T47D (cell line): ENCODE measurements around the gene CLIP4.

Experiments
- DNase-seq, 2 experiments: peaks; one replicate each; pipeline versions ENCODE4 v3.0.0 to v3.0.0-alpha.2; 2011 to 2012; ENCODE audit warnings: low read depth in 1 of 2, low spot score in 1 of 2
- JUND ChIP-seq: IDR thresholded peaks from 2 replicates; pipeline ENCODE4 v1.6.1; 2012; ENCODE audit warnings: low read depth
- in situ Hi-C: cut with HindIII; loops from 2 replicates; pipeline ENCODE4 v1.10.0; 2016; ENCODE audit warnings: low sequenced_read_pairs, low pct_unique_long_range_greater_than_20kb

The CLIP4 gene

DNA sequence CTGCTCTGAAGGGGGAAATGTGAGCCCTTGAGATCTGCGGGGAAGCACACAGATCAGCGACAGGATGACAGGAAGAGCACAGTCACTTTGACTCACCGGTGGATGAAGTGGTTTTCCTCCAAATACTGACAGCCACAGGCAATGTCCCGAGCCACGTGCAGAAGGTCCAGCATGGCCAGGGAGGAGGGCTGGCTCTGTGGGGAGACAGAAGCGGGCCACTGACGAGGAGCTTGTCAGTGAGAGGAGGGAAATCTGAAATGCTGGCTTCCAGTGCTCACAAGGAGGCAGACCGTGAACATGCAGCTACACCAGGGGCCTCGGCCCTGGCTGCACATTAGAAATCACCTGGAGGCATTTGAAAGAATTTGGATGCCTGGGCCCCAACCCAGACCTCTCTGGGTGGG, 98.7 kb downstream of the CLIP4 start:
- in situ Hi-C loops: no loop called here
- no peak for DNase-seq
- TF ChIP-seq JUND: no peak

DNA sequence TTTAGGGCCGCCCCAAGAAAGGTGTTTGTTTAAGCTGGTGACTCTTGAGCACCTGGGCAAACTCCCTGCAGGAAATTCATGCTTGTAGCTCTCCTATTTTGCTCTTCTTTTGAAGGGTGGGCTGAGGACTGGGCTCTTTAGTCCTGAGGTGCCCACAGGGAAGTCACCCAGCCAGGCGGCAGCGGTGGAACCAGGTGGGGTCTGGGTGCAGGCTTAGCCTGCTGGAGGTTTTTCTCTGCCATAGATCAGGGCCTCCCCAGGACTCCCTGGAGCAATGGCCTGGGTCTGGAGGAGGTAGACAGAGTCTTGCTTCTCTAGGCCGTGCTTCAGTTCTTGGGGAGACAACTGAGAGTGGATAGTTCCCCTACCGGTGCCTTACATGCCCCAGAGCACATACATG, 99.9 kb downstream of the CLIP4 start:
- in situ Hi-C loops: no loop called here
- no peak for DNase-seq
- TF ChIP-seq JUND: no peak

DNA sequence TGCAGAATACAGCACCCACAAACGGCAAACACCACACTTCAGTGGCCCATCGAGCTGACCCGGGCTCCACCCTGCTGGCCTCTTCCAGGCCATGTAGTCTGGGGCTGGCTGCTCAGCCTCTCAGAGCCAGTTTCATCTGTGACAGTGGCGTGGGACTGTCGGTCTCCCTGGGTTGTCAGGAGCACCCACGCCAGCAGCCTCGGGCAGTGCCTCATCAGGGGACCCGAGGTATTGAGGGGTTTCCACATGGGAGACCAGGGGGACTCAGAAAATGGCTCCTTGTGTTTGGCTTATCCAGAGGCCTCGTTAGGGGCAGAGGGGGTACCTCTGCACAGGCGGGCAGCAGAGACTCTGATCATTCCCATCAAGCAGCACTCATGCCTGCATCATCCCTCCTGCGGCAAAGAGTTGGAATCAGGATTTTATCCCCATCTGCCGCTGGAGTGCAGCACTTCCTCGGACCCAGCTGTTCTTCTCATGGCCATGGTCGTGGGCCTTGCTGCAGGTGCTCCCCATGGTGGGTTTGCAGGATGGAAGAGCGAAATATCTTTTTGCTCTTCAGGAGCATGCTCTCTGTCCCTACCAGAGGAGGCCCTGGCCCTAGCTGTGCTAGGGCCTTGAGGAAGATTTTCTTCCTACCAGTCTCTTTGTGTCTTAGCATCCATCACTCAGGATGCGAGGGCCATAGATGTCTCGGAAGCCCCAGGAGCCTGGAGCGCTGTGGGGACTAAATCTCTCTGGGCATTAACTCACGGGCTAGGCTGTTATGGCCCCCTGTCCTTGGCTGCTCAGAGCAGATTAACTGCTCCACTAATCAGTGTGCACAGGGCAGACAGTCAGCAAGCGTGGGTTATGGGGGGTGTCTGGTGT, 100.8 kb downstream of the CLIP4 start:
- TF ChIP-seq JUND: no peak
- in situ Hi-C loops: no loop called here
- DNase-seq: no peak

DNA sequence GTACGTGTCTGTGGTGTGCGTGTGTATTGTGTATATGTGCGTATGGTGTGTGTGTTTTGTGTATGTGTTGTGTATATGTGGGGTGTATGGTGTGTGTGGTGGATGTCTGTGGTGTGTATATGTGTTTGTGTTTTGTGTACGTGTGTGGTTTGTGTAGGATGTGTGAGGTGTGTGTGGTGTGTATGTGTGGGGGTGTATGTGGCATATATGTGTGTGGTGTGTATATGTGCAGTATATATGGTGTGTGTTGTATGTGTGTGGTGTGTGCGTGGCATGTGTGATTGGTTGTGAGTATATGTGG, 101.3 kb downstream of the CLIP4 start:
- DNase-seq: no peak
- in situ Hi-C loops: no loop called here
- TF ChIP-seq JUND: no peak

DNA sequence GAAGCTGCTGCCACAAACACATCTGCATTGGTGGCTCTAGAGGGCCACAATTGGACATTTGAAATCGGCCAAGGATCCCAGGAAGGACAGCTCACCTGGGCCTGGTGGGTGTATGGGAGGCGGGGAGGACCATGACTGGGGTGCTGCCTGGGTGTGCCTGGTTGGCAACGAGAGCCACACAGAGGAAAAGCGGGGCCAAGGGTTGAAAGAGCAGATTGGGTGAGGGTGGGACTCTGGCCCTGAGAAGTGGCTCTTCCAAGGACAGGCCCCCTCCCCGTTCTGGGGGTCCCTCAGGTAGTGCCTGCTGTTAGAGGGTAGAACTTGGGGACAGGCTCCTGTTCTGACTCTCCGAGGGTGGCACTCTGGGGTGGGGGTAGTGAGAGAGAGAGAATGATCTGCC, 102.9 kb downstream of the CLIP4 start:
- no peak for DNase-seq
- in situ Hi-C loops: no loop called here
- no peak for TF ChIP-seq JUND

- in situ Hi-C loops: no loop called here
- no peak for TF ChIP-seq JUND
- no peak for DNase-seq
Measured at GRCh38 chr2:29218550-29219125, 103.4 kb downstream of the CLIP4 start.

DNA sequence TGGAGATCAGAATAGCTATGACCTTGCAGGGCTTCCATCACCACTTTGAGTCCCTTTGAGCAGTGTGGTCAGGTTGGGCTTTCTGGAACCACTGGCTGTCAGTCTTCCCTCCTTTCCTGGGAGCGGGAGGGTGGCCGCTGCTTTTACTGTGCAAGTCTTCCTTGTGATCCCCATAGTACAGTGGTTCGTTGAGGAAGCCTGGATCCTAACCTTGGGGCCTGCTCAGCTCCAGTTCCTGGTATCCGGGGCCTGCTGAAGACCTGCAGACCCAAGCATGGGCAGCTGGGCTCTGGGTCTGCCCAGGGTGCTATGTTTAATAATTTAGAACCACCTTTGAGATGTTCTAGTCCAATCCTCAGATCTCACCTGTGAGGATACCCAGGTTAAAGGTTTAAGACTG, 104.2 kb downstream of the CLIP4 start:
- TF ChIP-seq JUND: no peak
- DNase-seq: no peak
- in situ Hi-C loops: no loop called here

DNA sequence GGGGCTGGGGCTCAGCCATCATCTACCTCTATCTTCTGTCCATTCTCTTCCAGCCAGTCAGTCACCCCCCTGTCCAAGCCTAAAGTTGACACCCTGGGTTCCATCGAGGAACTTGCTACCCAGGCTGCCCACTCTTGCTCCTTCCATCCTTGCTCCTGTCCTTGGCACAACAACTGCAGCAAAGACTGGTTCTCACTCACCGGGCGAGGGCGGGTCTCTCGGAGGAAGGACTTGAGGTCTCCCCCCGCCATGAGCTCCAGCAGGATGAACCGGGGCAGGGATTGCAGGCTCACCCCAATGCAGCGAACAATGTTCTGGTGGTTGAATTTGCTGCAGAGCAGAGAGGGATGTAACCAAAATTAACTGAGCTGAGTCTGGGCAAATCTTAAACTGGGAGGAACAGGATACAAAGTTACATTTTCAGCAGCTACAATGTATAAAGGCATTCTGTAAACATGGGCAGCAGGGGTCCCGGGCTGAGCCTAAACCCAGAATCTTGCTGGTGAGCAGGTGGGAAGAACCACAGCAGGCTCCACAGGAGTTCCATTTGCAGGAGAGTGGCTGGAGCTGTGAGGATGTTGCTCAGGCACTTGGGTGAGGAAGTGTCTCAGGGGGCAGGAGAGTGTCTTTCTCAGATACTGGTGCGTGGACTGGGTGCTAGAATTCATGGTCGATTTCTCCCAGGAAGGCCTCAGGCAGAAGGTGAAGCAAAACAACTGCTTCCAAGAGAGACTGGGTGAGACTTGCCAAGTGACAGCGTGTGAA, 105.5 kb downstream of the CLIP4 start:
- no peak for TF ChIP-seq JUND
- in situ Hi-C loops: no loop called here
- DNase-seq: no peak

GRCh38 chr2:29222381-29223179, 107.4 kb downstream of the CLIP4 start:
- peak in 1 of 2 experiments; percentile 5 for DNase-seq
- in situ Hi-C loops: no loop called here
- no peak for TF ChIP-seq JUND

GRCh38 chr2:29223257-29223656, 108.0 kb downstream of the CLIP4 start:
- no peak for DNase-seq
- in situ Hi-C loops: no loop called here
- no peak for TF ChIP-seq JUND

GRCh38 chr2:29223851-29224692, 108.9 kb downstream of the CLIP4 start:
- TF ChIP-seq JUND: no peak
- in situ Hi-C loops: no loop called here
- peak in 1 of 2 experiments; percentile 11 for DNase-seq
